Measurements from ENCODE around the gene RSL1D1.
A peak's percentile ranks its signal among the peaks of the same experiment; 100 is the strongest.

Gene RSL1D1

DNA sequence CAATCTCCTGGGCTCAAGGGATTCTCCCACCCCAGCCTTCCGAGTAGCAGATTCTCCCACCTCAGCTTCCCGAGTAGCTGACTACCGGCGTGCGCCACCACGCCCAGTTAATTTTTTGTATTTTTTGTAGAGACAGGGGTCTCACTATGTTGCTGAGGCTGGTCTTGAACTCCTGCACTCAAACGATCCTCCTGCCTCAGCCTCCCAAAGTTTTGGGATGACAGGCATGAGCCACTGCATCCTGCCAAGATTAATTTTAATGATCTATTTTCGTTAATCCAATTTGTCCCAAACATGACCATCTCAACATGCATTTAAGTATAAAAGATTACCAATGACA, 55.5 kb downstream of the RSL1D1 start:
- no peak for DNase-seq
- H3K4me1 ChIP-seq (ENCODE audit: control extremely low read depth in 1 of 4, control insufficient read depth in 4 of 4, insufficient read depth in 4 of 4, low read length in 3 of 4) = peaks cover 12 to 66% (median 55%) of the 10 kb centered on the region in 4 experiments
- 51% methylated on average over 2 of the region's 8 CpGs for WGBS (ENCODE audit: insufficient coverage)
- H3K36me3 ChIP-seq (ENCODE audit: control insufficient read depth in 4 of 4, insufficient read depth in 4 of 4, low read length in 3 of 4) = peaks cover 2 to 27% (median 8%) of the 10 kb centered on the region in 4 experiments
- POLR2A ChIA-PET = interaction anchor here (0.7 to 1.6 kb wide), 2 partner anchors 15 to 53 kb away, joined by 3 to 9 read pairs; partner anchors contain the start of gene TXNDC11
- H3K9me3 ChIP-seq (ENCODE audit: control extremely low read depth in 1 of 5, control insufficient read depth in 4 of 5, insufficient read depth in 2 of 5, low read depth in 1 of 5, low read length in 4 of 5) = no peaks in the 10 kb centered on the region
- CTCF ChIA-PET = interaction anchor here (5.2 kb wide), 1 partner anchor 12 kb away, joined by 59 read pairs; no protein-coding TSS in a partner anchor
- H3K27me3 ChIP-seq (replicated peaks in 2 of 5; ENCODE audit: control insufficient read depth in 4 of 5, insufficient read depth in 5 of 5, low read length in 4 of 5) = no peaks in the 10 kb centered on the region
- H3K27ac ChIP-seq (ENCODE audit: insufficient read depth in 1 of 2, low read depth in 1 of 2, low read length in 2 of 2, poor library complexity in 1 of 2, severe bottlenecking in 2 of 2) = peak overlapping the region; percentile 92 to 96
- H3K4me3 ChIP-seq (ENCODE audit: control insufficient read depth in 1 of 7, extremely low read depth in 1 of 7, insufficient read depth in 4 of 7, low read depth in 2 of 7, low read length in 6 of 7) = peak overlapping the region; percentile 72 to 98 (median 93)

DNA sequence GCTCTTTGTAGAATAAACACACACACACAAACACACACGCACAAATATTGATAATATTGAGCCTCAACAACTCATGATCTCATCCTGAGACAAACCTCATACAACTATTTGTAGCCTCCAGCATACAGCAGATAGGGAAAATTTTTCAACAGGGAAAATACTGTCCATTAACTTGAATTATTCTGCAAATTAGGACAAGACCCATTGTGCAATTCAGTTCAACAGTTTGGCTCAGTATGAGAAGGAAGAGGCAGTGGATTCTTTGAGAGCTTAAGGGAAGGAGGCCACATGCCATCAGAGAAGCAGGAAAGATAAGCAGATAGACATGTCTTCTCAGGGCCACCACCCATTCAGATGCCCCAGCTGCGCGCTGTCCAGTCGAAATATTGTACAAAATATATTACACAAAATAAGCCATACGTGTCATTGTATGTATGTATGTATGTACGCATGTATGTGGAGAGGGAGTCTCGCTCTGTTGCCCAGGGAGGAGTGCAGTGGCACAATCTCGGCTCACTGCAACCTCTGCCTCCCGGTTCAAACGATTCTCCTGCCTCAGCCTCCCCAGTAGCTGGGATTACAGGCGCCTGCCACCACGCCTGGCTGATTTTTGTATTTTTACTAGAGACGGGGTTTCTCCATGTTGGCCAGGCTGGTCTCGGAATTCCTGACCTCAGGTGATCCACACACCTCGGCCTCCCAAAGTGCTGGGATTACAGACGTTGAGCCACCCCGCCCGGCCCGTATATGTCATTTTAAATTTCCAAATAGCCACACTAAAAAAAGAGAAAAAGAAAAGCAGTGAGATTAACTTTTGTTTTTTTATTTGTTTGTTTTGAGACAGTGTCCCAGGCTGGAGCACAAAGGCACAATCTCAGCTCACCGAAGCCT, 56.1 kb downstream of the RSL1D1 start:
- POLR2A ChIA-PET = no interaction called here
- H3K4me1 ChIP-seq (ENCODE audit: control extremely low read depth in 1 of 4, control insufficient read depth in 4 of 4, insufficient read depth in 4 of 4, low read length in 3 of 4) = peaks cover 9 to 59% (median 49%) of the 10 kb centered on the region in 4 experiments
- WGBS (ENCODE audit: insufficient coverage) = 100% methylated on average over 11 of the region's 20 CpGs
- CTCF ChIA-PET = interaction anchor here (1.7 to 5.2 kb wide), 2 partner anchors 11 to 26 kb away, joined by 4 to 59 read pairs; no protein-coding TSS in a partner anchor
- H3K27ac ChIP-seq (ENCODE audit: insufficient read depth in 1 of 2, low read depth in 1 of 2, low read length in 2 of 2, poor library complexity in 1 of 2, severe bottlenecking in 2 of 2) = peak overlapping the region; percentile 48 to 96
- DNase-seq = no peak
- H3K9me3 ChIP-seq (ENCODE audit: control extremely low read depth in 1 of 5, control insufficient read depth in 4 of 5, insufficient read depth in 2 of 5, low read depth in 1 of 5, low read length in 4 of 5) = no peaks in the 10 kb centered on the region
- H3K36me3 ChIP-seq (ENCODE audit: control insufficient read depth in 4 of 4, insufficient read depth in 4 of 4, low read length in 3 of 4) = peaks cover 2 to 27% (median 9%) of the 10 kb centered on the region in 4 experiments
- H3K4me3 ChIP-seq (ENCODE audit: control insufficient read depth in 1 of 7, extremely low read depth in 1 of 7, insufficient read depth in 4 of 7, low read depth in 2 of 7, low read length in 6 of 7) = peak overlapping the region in 5 of 7 experiments; percentile 87 to 98 (median 93)
- no peaks in the 10 kb centered on the region for H3K27me3 ChIP-seq (replicated peaks in 2 of 5; ENCODE audit: control insufficient read depth in 4 of 5, insufficient read depth in 5 of 5, low read length in 4 of 5)

DNA sequence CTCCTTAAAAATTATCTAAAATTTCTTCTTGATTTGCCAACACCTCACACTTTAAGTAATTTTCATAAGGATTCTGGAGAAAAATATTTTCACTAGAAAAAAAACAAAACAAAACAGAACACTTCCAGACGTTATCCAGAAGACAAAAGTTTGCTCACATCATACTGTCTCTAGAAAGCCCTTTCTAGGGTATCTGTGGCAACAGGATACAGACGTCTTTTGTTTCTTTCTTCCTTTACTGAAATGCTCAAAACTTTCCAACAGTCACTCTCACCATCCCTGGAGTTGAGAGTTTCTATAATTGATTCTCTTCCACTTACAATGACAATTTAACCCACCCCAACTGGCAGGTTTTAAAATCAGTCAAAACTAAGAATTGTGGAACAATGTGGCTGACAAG, 56.9 kb downstream of the RSL1D1 start:
- Histone ChIP-seq H3K4me3 (ENCODE audit: control insufficient read depth in 1 of 7, extremely low read depth in 1 of 7, insufficient read depth in 4 of 7, low read depth in 2 of 7, low read length in 6 of 7) (no peak overlapping the region), H3K9me3 (ENCODE audit: control extremely low read depth in 1 of 5, control insufficient read depth in 4 of 5, insufficient read depth in 2 of 5, low read depth in 1 of 5, low read length in 4 of 5) (no peaks in the 10 kb centered on the region), H3K27me3 (replicated peaks in 2 of 5; ENCODE audit: control insufficient read depth in 4 of 5, insufficient read depth in 5 of 5, low read length in 4 of 5) (no peaks in the 10 kb centered on the region), H3K27ac (ENCODE audit: insufficient read depth in 1 of 2, low read depth in 1 of 2, low read length in 2 of 2, poor library complexity in 1 of 2, severe bottlenecking in 2 of 2) (peak overlapping the region in 1 of 2 experiments; percentile 0), H3K36me3 (ENCODE audit: control insufficient read depth in 4 of 4, insufficient read depth in 4 of 4, low read length in 3 of 4) (peaks cover 2 to 33% (median 10%) of the 10 kb centered on the region in 4 experiments), H3K4me1 (ENCODE audit: control extremely low read depth in 1 of 4, control insufficient read depth in 4 of 4, insufficient read depth in 4 of 4, low read length in 3 of 4) (peaks cover 1 to 51% (median 41%) of the 10 kb centered on the region in 4 experiments)
- CTCF ChIA-PET = interaction anchor here (1.7 kb wide), 1 partner anchor 25 kb away, joined by 4 read pairs; no protein-coding TSS in a partner anchor
- POLR2A ChIA-PET = no interaction called here
- 28% methylated on average over 2 of the region's 2 CpGs for WGBS (ENCODE audit: insufficient coverage)
- no peak for DNase-seq

DNA sequence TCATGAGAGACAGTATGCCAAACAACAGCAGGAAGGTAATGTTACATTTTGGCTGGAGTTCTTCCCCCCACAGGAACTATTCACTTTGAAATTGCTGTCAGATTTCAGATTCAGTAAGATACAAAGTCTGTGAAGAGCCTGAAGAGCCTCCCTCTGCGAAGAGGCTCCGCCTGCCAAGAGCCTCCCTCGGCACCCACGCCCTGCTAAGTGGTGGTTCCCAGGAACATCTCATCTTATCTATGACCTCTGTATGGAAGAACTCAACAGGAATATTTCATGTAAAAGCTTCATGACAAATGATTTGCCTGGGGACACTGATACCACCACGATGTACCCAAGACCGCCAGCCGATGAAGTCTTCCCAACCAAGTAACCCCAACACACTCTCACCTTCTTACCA, 57.5 kb downstream of the RSL1D1 start:
- H3K9me3 ChIP-seq (ENCODE audit: control extremely low read depth in 1 of 5, control insufficient read depth in 4 of 5, insufficient read depth in 2 of 5, low read depth in 1 of 5, low read length in 4 of 5) = no peaks in the 10 kb centered on the region
- WGBS (ENCODE audit: insufficient coverage) = 94% methylated on average over 7 of the region's 7 CpGs
- no peak overlapping the region for H3K4me3 ChIP-seq (ENCODE audit: control insufficient read depth in 1 of 7, extremely low read depth in 1 of 7, insufficient read depth in 4 of 7, low read depth in 2 of 7, low read length in 6 of 7)
- no peaks in the 10 kb centered on the region for H3K27me3 ChIP-seq (replicated peaks in 2 of 5; ENCODE audit: control insufficient read depth in 4 of 5, insufficient read depth in 5 of 5, low read length in 4 of 5)
- ChIA-PET CTCF (interaction anchor here (1.2 to 1.7 kb wide), 2 partner anchors 9 to 25 kb away, joined by 4 to 6 read pairs; no protein-coding TSS in a partner anchor), POLR2A (no interaction called here)
- peaks cover 1 to 50% (median 37%) of the 10 kb centered on the region in 4 experiments for H3K4me1 ChIP-seq (ENCODE audit: control extremely low read depth in 1 of 4, control insufficient read depth in 4 of 4, insufficient read depth in 4 of 4, low read length in 3 of 4)
- no peak for DNase-seq
- H3K36me3 ChIP-seq (ENCODE audit: control insufficient read depth in 4 of 4, insufficient read depth in 4 of 4, low read length in 3 of 4) = peaks cover 2 to 35% (median 10%) of the 10 kb centered on the region in 4 experiments
- H3K27ac ChIP-seq (ENCODE audit: insufficient read depth in 1 of 2, low read depth in 1 of 2, low read length in 2 of 2, poor library complexity in 1 of 2, severe bottlenecking in 2 of 2) = peak overlapping the region in 1 of 2 experiments; percentile 21

- ChIA-PET CTCF (interaction anchor here (0.6 to 3.5 kb wide), 7 partner anchors 7 to 118 kb away, joined by 3 to 21 read pairs (median 4); no protein-coding TSS in a partner anchor), POLR2A (interaction anchor here (0.6 kb wide), 1 partner anchor 19 kb away, joined by 3 read pairs; no protein-coding TSS in a partner anchor)
- H3K9me3 ChIP-seq (ENCODE audit: control extremely low read depth in 1 of 5, control insufficient read depth in 4 of 5, insufficient read depth in 2 of 5, low read depth in 1 of 5, low read length in 4 of 5) = no peaks in the 10 kb centered on the region
- H3K4me1 ChIP-seq (ENCODE audit: control extremely low read depth in 1 of 4, control insufficient read depth in 4 of 4, insufficient read depth in 4 of 4, low read length in 3 of 4) = peaks cover 1 to 39% (median 26%) of the 10 kb centered on the region in 4 experiments
- H3K27me3 ChIP-seq (replicated peaks in 2 of 5; ENCODE audit: control insufficient read depth in 4 of 5, insufficient read depth in 5 of 5, low read length in 4 of 5) = no peaks in the 10 kb centered on the region
- H3K4me3 ChIP-seq (ENCODE audit: control insufficient read depth in 1 of 7, extremely low read depth in 1 of 7, insufficient read depth in 4 of 7, low read depth in 2 of 7, low read length in 6 of 7) = no peak overlapping the region
- H3K36me3 ChIP-seq (ENCODE audit: control insufficient read depth in 4 of 4, insufficient read depth in 4 of 4, low read length in 3 of 4) = peaks cover 2 to 35% (median 10%) of the 10 kb centered on the region in 4 experiments
- no peak for DNase-seq
- 97% methylated on average over 7 of the region's 7 CpGs for WGBS (ENCODE audit: insufficient coverage)
- no peak overlapping the region for H3K27ac ChIP-seq (ENCODE audit: insufficient read depth in 1 of 2, low read depth in 1 of 2, low read length in 2 of 2, poor library complexity in 1 of 2, severe bottlenecking in 2 of 2)
These were observed 58.7 kb downstream of the RSL1D1 start for GRCh38 chr16:11792410-11793241.

DNA sequence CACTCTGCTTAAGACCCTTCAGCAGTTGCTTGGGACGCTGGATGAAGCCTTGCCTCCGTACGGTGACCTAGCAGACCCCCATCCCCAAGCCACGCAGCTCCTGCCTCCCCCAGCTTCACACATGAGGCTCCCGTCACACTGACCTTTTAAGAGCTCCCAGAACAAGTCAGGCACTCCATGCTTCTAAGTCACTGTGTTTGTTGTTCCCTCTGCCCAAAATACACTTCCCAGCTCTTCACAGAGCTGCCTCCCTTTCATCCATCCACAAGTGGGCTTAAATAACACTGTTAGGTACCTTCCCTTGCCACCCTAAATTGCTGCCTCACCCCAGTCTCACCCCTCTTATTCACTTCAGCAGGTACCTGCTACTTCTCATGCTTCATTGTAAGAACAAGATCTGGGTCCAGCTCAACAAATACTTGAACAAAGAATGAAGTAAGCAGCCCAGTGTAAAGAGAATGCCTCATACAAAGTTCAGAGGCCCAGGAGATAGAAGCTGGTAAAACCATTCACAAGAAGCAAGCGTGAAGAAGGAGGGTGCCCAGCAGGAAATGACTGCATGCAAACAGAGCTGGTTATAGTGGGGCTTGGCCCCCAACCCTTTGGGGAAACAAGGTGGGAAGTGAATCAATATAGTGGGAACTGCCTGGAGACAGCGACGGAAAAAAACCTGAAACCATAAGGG, 60.1 kb downstream of the RSL1D1 start:
- no peak overlapping the region for H3K4me3 ChIP-seq (ENCODE audit: control insufficient read depth in 1 of 7, extremely low read depth in 1 of 7, insufficient read depth in 4 of 7, low read depth in 2 of 7, low read length in 6 of 7)
- 85% methylated on average over 6 of the region's 8 CpGs for WGBS (ENCODE audit: insufficient coverage)
- CTCF ChIA-PET = interaction anchor here (0.8 to 3.5 kb wide), 6 partner anchors 9 to 19 kb away, joined by 3 to 21 read pairs (median 4); no protein-coding TSS in a partner anchor
- H3K36me3 ChIP-seq (ENCODE audit: control insufficient read depth in 4 of 4, insufficient read depth in 4 of 4, low read length in 3 of 4) = peaks cover 2 to 35% (median 12%) of the 10 kb centered on the region in 4 experiments
- no peaks in the 10 kb centered on the region for H3K27me3 ChIP-seq (replicated peaks in 2 of 5; ENCODE audit: control insufficient read depth in 4 of 5, insufficient read depth in 5 of 5, low read length in 4 of 5)
- no peak for DNase-seq
- H3K27ac ChIP-seq (ENCODE audit: insufficient read depth in 1 of 2, low read depth in 1 of 2, low read length in 2 of 2, poor library complexity in 1 of 2, severe bottlenecking in 2 of 2) = peak overlapping the region in 1 of 2 experiments; percentile 39
- H3K4me1 ChIP-seq (ENCODE audit: control extremely low read depth in 1 of 4, control insufficient read depth in 4 of 4, insufficient read depth in 4 of 4, low read length in 3 of 4) = peaks cover 1 to 37% (median 23%) of the 10 kb centered on the region in 4 experiments
- H3K9me3 ChIP-seq (ENCODE audit: control extremely low read depth in 1 of 5, control insufficient read depth in 4 of 5, insufficient read depth in 2 of 5, low read depth in 1 of 5, low read length in 4 of 5) = no peaks in the 10 kb centered on the region
- POLR2A ChIA-PET = interaction anchor here (0.7 kb wide), 1 partner anchor 79 kb away, joined by 4 read pairs; no protein-coding TSS in a partner anchor
